Stimulated activated CD4-positive, alpha-beta T cell treated with anti-CD3 and anti-CD28 coated beads, Interleukin-15, amount 100 ng/mL, for 1 hour (primary cell): ENCODE data around the gene CPAMD8.

Source experiments
- DNase-seq, 2 donors: peaks; one replicate each; pipeline ENCODE4 v3.0.0-alpha.2; 2020; ENCODE audit warnings: low read depth in 1 of 2, low spot score in 1 of 2

CPAMD8 gene

DNA sequence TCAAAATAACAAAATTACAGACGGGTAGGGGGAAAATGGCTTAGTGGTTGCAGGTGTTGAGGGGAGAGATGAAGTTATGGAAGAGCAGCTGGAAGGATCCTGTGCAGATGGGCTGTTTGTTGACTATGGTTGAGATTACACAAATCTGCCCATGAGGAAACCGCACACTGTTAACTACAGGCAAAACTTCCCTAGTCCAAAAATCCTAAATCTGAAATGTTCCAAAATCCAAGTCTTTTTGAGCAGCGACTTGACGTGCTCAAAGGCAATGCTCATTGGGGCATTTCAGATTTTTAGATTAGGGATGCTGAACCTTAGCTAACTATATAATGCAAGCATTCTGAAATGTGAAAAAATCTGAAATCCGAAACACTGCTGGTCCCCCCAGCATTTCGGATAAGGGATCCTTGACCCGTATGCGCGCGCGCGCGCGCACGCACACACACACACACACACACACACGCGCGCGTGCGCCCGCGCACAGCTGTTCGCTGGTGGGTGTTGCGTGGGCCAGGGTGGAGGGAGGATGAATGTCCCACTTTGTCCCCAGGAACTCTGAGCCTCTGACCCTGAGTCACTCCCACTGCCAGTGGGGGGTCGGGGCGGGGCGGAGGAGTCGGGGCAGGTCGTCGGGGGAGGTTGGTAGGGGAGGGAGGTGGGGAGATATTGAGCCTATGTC, 131.0 kb downstream of the CPAMD8 start:
- no peak for DNase-seq

DNA sequence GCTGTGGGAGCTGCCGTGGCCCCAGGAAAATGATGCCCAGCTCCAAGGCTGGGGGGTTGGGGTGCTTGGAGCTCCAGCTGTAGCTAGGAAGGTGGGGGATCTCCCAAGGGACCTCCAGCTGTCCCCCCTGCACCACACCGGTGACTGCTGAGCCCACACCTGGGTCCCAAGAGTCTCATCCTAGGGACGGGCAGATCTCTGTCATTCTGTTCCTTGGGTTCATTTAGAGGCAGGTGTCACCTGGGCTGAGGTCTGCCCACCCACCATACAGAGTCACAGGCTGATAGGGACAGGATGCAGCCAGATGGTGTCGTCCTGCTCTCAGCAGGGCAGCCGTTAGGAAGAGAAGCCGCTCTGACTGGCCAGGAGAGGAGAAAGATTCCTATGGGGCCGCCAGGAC, 132.5 kb downstream of the CPAMD8 start:
- DNase-seq = no peak

DNA sequence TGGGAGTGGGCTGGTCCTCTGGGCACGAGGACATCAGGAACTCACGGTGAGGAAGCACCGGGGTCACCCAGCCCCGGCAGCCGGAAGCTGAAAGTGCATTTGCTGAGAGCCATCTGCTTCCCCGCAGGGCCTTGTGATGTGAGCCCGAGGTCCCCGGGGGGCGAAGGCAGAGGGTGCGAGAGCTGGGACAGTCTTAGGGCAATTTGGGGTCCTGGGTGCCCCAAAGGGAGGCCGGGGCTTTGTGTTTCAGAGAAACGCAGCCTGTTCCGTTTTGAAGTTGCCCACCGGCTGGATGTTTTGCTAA, 133.0 kb downstream of the CPAMD8 start:
- DNase-seq = no peak

DNA sequence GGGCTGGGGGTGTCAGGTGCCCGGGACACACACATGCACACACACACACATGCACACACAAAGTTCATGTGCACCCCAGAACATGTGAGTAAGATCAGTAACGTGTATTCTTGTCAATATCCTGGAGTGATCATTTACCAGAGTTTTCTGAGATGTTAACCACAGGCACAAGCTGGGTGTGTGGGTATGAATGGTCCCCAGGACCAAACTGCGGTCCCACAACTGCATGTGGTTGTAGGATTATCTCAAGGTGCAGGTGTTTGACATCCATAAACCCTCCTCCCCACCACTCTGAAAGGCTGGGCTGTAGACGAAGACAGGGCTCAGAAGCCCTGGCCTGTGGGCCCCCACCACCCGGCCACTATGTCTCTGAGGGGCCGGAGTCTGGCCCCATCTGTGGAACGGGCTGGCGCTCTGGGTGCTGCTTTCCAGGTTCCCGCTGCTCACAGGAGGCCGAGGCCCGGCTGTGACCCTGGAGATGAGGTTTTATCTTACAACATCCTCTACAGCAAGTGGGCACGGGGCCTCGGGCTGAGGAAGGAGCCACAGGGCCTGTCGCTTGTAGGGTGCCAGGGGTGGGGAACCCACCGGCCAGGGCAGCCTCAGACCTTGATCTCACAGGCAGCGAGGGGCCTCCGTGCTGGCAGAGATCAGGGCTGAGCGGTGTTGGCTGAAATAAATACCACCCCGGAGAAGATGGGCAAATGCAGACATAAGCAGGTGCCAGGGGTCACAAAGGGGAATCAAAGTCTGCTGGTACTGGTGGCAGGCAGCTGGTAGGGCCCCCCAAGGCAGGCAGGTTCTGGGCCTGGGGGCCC, 133.5 kb downstream of the CPAMD8 start:
- no peak for DNase-seq

DNA sequence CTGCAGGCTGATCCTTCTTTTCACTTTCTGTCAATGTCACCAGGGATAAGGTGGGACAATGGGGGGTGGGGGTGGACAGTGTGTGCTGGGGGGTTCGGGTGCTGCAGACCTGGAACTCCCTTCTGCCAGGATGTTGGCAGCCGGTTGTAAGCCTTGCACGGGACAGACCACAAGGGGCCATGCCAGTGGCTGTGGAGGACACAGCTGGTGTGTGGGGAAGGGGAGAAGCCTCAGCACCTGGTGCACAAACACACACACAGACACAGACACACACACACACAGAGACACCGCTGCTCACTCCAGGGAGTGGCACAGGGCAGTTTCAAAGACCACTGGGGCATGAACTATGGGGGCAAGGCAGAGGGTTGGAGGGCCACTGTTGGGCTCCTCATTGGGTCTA, 134.2 kb downstream of the CPAMD8 start:
- no peak for DNase-seq

DNA sequence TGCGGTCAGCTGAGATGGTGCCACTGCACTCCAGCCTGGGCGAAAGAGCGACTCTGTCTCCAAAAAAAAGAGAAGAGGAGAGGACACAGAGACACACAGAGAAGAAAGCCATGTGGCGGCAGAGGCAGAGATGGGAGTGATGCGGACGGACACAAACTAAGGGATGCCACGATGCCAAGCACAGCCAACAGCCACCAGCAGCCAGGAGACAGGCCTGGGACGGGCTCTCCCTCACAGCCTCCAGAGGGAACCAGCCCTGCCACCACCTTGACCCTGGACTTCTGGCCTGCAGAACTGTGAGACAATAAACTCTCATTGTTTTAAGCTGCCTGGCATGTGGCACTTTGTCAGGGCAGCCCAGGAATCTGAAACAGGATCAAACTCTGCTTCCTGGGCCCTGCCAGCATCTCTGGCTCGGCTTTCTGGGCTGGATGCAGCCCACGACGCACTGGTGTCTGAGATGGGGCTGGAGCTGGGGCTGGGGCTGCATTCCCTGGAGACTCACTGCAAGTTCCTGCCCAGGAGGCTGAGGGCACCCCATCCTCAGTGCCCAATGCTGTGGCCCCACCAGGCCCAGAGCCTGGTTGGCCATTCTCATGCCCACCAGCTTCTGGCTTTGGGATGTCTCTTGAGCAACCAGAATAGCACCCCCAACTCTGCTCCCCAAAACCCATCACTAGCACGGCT, 134.8 kb downstream of the CPAMD8 start:
- no peak for DNase-seq

DNA sequence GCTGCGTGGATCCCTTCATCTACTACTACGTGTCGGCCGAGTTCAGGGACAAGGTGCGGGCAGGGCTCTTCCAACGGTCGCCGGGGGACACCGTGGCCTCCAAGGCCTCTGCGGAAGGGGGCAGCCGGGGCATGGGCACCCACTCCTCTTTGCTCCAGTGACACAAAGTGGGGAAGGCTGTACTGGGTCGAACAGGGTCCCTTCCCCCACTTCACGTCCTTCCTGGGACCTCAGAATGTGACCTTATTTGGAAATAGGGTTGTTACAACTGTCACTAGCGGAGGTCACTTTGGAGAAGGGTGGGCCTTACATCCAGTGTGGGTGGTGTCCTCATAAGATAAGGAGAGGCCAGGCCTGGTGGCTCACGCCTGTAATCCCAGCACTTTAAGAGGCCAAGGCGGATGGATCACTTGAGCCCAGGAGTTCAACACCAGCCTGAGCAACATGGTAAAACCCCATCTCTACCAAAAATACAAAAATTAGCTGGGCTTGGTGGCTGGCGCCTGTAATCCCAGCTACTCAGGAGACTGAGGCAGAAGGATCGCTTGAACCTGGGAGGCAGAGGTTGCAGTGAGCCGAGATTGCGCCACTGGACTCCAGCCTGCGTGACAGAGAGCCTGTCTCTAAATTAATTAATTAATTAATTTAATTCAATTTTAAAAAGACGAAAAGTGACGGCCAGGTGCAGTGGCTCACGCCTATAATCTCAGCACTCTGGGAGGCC, 136.0 kb downstream of the CPAMD8 start:
- DNase-seq = no peak

DNA sequence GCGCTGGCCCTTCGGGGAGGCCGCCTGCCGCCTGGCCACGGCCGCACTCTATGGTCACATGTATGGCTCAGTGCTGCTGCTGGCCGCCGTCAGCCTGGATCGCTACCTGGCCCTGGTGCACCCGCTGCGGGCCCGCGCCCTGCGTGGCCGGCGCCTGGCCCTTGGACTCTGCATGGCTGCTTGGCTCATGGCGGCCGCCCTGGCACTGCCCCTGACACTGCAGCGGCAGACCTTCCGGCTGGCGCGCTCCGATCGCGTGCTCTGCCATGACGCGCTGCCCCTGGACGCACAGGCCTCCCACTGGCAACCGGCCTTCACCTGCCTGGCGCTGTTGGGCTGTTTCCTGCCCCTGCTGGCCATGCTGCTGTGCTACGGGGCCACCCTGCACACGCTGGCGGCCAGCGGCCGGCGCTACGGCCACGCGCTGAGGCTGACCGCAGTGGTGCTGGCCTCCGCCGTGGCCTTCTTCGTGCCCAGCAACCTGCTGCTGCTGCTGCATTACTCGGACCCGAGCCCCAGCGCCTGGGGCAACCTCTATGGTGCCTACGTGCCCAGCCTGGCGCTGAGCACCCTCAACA, 136.6 kb downstream of the CPAMD8 start:
- no peak for DNase-seq

DNA sequence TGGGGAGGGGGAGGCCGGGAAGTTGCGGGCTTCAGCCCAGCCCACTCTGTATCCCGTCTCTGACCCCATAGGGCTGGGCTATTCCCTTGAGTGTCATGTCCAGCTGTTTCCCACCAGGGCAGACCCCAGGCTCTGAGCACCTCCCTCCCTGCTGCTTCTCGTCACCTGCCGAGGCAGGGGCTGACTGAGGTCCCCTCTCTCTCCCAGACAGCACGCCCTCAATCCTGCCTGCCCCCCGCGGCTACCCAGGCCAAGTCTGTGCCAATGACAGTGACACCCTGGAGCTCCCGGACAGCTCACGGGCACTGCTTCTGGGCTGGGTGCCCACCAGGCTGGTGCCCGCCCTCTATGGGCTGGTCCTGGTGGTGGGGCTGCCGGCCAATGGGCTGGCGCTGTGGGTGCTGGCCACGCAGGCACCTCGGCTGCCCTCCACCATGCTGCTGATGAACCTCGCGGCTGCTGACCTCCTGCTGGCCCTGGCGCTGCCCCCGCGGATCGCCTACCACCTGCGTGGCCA, 137.2 kb downstream of the CPAMD8 start:
- DNase-seq = no peak

DNA sequence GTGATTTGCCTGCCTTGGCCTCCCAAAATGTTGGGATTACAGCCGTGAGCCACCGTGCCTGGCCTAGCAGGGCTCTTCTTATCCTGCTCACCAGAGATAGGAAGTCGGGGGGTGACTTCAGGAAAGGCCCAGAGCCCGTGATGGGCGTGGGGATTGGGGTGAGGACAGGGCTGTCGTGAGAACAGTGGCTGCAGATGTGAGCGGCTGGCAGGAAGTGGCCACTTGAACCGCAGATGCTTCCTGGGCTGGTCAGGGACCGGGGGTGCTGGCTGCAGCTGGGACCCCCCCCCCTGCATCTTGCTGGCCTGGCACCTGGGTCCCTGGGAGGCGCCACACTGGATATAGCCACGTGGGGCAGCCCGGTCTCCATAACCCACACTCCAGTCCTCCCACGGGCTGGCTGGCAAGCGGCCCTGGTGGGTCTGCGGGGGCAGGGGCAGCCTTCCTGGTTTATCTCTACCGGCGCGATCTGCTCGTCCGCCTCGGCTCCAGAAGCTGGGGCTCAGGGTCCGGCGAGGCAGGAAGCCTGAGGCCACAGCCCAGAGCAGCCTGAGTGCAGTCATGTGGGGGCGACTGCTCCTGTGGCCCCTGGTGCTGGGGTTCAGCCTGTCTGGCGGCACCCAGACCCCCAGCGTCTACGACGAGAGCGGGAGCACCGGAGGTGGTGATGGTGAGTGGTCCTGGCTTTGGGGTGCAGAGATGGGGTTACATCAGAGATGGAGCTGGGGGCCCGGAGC, 137.8 kb downstream of the CPAMD8 start, which contains the start of gene F2RL3:
F2RL3 (plus strand) TSS at position 371 of the 737 bp plus-strand sequence; CDS start at position 562, 191 bp downstream.
- no peak for DNase-seq

DNA sequence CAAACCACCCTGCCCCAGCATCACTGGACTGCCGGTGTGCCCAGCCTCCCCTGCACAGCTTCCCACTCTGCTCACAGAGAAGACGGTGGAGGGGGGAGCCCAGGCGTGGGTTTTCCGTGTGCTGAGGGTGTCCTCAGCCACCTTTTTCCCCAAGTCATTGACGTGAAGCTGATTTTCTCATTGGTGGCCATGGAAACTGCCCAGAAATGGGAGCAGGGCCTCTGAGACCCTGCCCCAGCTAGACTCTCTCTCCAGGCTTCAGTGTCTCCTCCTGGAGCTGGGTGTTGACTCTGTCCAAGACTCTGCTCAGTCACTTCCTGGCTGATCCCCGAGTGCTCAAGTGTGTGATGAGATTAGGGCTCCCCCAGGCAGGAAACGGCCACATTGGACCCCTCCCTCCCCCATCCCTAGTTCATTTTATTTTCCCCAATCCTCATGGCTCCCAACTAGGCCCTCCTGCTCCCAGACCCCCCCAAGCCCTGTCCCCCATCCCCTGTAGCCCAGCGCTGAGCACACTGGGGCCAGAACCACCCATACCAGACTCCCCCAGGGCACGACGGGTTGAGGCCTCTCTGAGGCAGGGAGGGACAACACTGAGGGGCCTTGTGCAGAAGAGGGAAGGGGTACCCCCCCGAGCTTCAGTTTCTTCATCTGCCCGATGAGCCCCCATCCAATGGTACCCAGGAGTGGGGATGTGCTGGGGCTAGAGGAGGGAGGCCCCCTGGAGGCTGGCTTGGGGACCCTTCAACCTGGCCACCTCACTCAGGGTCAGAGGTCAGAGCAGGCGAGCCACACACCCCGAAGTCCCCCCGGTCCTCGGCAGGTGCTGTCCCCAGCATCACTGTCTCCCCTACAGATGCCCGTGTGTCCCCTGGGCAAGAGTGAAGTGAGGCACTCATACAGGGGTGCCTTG, 139.0 kb downstream of the CPAMD8 start:
- no peak for DNase-seq

DNA sequence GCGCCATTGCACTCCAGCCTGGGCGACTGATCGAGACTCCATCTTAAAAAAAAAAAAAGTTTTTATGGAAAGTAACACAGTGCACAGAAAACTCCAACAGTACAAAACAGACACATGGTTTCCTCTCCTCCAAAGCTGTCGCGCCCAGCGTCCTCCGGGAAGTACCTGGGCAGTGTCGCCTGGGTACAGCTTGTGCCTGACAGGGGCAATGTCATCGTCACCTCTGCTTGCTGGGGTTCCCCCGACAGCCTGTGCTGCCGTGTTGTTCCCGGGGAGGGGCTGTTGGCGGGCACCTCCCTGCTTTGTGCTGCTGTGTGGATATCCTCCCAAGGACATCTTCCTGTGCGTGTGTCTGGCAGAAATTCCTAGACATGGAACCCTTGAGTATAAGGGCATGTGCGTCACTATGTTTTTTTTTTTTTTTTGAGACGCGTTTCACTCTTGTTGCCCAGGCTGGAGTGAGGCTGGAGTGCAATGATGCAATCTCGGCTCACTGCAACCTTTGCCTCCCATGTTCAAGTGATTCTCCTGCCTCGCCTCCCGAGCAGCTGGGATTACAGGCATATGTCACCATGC, 140.2 kb downstream of the CPAMD8 start:
- DNase-seq = no peak

DNA sequence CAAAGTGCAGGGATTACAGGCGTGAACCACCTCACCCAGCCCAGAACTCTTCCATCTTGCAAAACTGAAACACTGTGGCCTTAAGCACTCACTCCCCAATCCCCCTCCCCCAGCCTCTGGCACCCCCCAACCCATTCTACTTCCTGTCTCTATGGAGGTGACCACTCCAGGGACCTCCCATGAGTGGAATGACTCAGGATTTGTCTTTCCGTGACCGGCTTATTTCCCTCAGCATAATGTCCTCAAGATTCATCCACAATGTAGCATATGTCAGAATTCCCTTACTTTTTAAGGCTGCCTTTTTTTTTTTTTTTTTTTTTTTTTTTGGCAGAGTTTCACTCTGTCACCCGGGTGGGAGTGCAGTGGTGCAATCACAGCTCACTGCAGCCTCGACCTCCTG, 141.4 kb downstream of the CPAMD8 start:
- no peak for DNase-seq

DNA sequence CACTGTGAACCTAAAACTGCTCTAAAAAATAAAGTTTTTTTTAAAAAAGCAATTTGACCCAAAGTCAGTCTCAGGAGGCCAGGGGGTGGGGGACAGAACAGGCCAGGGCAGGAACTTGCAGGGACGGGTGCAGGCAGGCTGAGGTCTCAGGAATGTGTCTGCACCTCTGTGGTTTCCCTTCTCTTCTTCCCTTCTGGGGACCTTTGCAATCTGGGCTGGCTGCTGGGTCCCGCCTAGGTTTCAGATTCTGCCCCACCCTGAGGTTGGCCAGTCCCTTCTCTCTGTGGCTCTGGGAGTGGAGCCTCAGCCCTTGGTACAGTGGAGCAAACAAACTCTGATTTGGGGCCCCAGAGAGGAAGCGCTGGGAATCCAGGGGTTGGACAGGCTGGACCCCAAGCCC, 143.1 kb downstream of the CPAMD8 start:
- DNase-seq = no peak

DNA sequence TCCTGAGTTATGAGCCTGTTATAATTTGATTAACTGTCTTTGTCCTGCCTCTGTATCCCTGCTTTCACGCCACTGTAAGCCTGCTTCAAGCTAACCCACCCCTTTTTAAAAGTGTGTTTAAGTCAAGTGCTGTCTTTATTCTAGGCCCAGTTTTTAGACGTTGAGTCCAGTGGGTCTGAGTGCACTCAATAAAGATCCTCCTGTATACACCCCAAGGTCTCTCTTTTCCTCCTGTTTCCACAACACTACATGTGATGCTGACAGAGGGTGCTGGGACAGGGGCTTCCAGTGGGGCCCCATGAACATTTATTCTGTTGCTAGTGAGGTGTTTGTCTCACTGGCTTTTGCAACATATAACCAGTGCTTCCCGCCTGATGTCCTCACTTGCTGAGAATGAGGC, 144.5 kb downstream of the CPAMD8 start:
- DNase-seq = no peak

DNA sequence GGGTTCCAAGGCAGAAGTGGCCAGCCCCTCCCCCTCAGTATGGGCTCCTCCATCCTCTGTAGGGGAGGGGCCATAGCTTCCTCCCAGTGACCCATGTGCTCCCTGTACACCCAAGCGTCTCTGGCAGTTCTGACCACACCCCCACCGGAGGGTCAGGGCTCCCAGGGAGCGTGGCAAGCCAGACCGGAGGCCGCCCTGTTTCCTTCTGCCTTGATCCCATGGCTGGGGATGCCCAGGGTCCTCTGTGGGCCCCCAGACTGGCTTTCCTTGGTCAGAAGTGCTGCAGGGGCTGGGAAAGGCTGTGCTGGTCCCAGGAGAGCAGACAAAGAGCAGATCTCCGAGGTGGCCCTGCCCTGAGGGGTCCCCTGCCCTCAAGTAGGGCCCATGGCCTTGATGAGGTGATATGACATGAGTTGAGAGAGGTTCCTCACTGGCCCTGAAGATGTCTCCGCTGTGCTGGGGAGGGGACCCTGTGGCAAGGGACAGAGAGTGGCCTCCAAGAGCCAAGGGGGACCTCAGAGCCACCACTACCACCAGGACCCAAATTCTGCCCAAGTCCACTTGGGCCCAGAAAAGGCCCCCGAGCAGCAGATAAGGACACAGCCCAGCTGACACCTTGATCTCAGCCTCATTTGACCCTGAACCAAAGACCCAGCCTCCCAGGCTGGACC, 145.6 kb downstream of the CPAMD8 start:
- no peak for DNase-seq

DNA sequence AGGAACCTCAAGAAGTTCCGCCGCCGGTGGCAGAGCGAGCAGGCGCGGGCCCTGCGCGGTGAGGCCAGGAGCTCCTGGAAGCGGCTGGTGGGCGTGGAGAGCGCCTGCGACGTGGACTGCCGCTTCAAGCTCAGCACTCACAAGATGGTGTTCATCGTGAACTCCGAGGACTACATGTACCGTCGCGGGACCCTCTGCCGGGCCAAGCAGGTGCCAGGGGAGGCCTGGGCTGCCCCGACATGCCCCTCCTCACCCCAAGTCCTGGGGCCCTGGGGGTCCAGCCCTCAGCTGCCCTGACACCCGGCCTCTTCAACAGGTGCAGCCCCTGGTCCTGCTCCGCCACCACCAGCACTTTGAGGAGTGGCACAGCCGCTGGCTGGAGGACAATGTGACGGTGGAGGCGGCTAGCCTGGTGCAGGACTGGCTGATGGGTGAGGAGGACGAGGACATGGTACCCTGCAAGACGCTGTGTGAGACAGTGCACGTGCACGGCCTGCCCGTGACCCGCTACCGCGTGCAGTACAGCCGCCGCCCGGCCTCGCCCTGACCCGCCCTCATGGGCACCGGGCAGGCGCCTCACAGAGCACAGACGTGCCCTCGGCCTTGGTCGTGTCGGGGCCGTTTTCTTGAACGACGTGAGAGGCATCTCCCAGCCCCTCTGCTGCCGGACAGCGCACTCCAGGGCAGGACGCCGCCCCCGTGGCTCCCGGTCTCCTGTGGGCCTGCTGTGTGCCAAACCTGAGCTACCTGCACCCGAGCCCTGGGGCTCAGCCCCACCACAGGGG, 148.2 kb downstream of the CPAMD8 start:
- DNase-seq = no peak

DNA sequence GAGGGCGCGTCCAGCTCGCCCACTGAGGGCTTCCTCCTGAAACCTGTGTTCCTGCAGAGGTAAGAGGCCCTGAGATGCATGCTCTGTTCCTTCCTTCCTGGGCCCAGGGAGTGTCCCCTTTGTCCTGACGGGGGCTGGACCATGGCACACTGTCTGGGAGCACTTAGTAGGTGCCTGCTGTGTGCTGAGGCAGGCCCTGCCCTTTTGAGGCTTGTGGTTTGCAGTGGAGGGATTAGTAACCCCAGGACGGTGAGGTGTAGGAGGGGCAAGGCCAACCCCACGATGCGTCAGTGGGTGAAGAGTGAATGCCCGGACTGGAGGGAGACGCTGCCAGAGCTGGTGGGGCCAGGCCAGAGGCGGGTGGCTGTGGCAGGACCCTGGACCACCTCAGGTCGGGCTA, 149.0 kb downstream of the CPAMD8 start:
- DNase-seq = no peak
